Measurements from ENCODE around the gene FANCC. TPM values are rescaled to one million over a fixed set of nuclear protein-coding genes. Genes with fewer than 3 reads are reported as not detected.
"Not testable (repeated sequence)": the region's sequence is repeated elsewhere in the genome, so short reads cannot be mapped to it uniquely, and the experiment has no call there.

The FANCC gene
- total RNA-seq, 1 experiment from 2014 or later = 14.6 TPM

- DNase-seq (ENCODE audit: extremely low read depth, low read depth) = no peak
Observed at GRCh38 chr9:95242613-95243012, 74.9 kb downstream of the FANCC start.

- DNase-seq (ENCODE audit: extremely low read depth, low read depth) = no peak
Observed at GRCh38 chr9:95239071-95239470, 78.4 kb downstream of the FANCC start.

GRCh38 chr9:95237336-95237735 is 80.2 kb downstream of the FANCC start:
- no peak for DNase-seq (ENCODE audit: extremely low read depth, low read depth)

- DNase-seq (ENCODE audit: extremely low read depth, low read depth) = no peak
Observed at GRCh38 chr9:95230046-95230445, 87.5 kb downstream of the FANCC start.

GRCh38 chr9:95229230-95229915 is 88.1 kb downstream of the FANCC start:
- no peak for DNase-seq (ENCODE audit: extremely low read depth, low read depth)

GRCh38 chr9:95226921-95227320 is 90.6 kb downstream of the FANCC start:
- DNase-seq (ENCODE audit: extremely low read depth, low read depth) = no peak

- no peak for DNase-seq (ENCODE audit: extremely low read depth, low read depth)
Observed at GRCh38 chr9:95225726-95226106, 91.8 kb downstream of the FANCC start.

- no peak for DNase-seq (ENCODE audit: extremely low read depth, low read depth)
Observed at GRCh38 chr9:95225076-95225725, 92.3 kb downstream of the FANCC start.

GRCh38 chr9:95224376-95225019 is 93.0 kb downstream of the FANCC start:
- no peak for DNase-seq (ENCODE audit: extremely low read depth, low read depth)

GRCh38 chr9:95220352-95220751 is 97.2 kb downstream of the FANCC start:
- not testable (repeated sequence) for DNase-seq (ENCODE audit: extremely low read depth, low read depth)

GRCh38 chr9:95218773-95219172 is 98.7 kb downstream of the FANCC start:
- no peak for DNase-seq (ENCODE audit: extremely low read depth, low read depth)

GRCh38 chr9:95217936-95218335 is 99.6 kb downstream of the FANCC start:
- DNase-seq (ENCODE audit: extremely low read depth, low read depth) = no peak

GRCh38 chr9:95215336-95215898 is 102.1 kb downstream of the FANCC start:
- no peak for DNase-seq (ENCODE audit: extremely low read depth, low read depth)

GRCh38 chr9:95213117-95213516 is 104.4 kb downstream of the FANCC start:
- DNase-seq (ENCODE audit: extremely low read depth, low read depth) = no peak

GRCh38 chr9:95211028-95211427 is 106.5 kb downstream of the FANCC start:
- DNase-seq (ENCODE audit: extremely low read depth, low read depth) = no peak

- no peak for DNase-seq (ENCODE audit: extremely low read depth, low read depth)
Observed at GRCh38 chr9:95207403-95207802, 110.1 kb downstream of the FANCC start.

GRCh38 chr9:95206143-95206542 is 111.4 kb downstream of the FANCC start:
- DNase-seq (ENCODE audit: extremely low read depth, low read depth) = no peak

- no peak for DNase-seq (ENCODE audit: extremely low read depth, low read depth)
Observed at GRCh38 chr9:95204710-95205109, 112.8 kb downstream of the FANCC start.

- no peak for DNase-seq (ENCODE audit: extremely low read depth, low read depth)
Observed at GRCh38 chr9:95204310-95204709, 113.2 kb downstream of the FANCC start.

- not testable (repeated sequence) for DNase-seq (ENCODE audit: extremely low read depth, low read depth)
Observed at GRCh38 chr9:95203019-95203418, 114.5 kb downstream of the FANCC start.

- no peak for DNase-seq (ENCODE audit: extremely low read depth, low read depth)
Observed at GRCh38 chr9:95202076-95202681, 115.3 kb downstream of the FANCC start.
